CD4-positive, alpha-beta T cell (primary cell): ENCODE results near the gene RCL1. TPM values are rescaled to one million over a fixed set of nuclear protein-coding genes. Genes with fewer than 3 reads are reported as not detected.
"Not testable (repeated sequence)": the region's sequence is repeated elsewhere in the genome, so short reads cannot be mapped to it uniquely, and the experiment has no call there.

ENCODE experiments used
- ATAC-seq: fragments of 200-7000 bp; cut with Tn5 transposase; one replicate; pipeline ENCODE4 v1.10.0; 2022; ENCODE audit warnings: mild to moderate bottlenecking; ENCODE audit not compliant: poor library complexity
- CTCF ChIA-PET: fragments of 350-600 bp; sonication (Branson Sonifier 250); formaldehyde crosslinking; loops from one replicate; lab custom pipeline; 2021; ENCODE audit warnings: antibody characterized with exemption, inconsistent platforms; lab: Charles Lee
- POLR2A ChIA-PET: fragments of 350-600 bp; sonication (Branson Sonifier 250); formaldehyde crosslinking; loops from one replicate; lab custom pipeline; 2021; ENCODE audit warnings: antibody characterized with exemption, inconsistent platforms; lab: Charles Lee
- DNase-seq, 14 experiments: peaks; one replicate each; pipeline ENCODE4 v3.0.0-alpha.2; 2013 to 2020; ENCODE audit warnings: mixed read lengths in 2 of 14
- H3K27ac ChIP-seq, 2 donors: one replicate each; pipeline versions ENCODE4 v1.5.1 to v1.7.0; 2013; ENCODE audit warnings: low read length in 2 of 2, low read depth in 1 of 2, mild to moderate bottlenecking in 1 of 2
- H3K27me3 ChIP-seq, 2 experiments: 1 replicate in 1 of 2; 2 replicates in 1 of 2; pipeline versions ENCODE4 v1.6.1 to v1.7.0; 2013; ENCODE audit warnings: low read length in 2 of 2, control low read depth in 1 of 2, mild to moderate bottlenecking in 1 of 2, moderate library complexity in 1 of 2; ENCODE audit not compliant: insufficient read depth in 2 of 2, control insufficient read depth in 1 of 2
- H3K36me3 ChIP-seq: one replicate; pipeline ENCODE4 v1.6.1; 2013; ENCODE audit warnings: low read length, control low read depth; ENCODE audit not compliant: insufficient read depth
- H3K4me1 ChIP-seq: one replicate; pipeline ENCODE4 v1.6.1; 2013; ENCODE audit warnings: low read length, control low read depth; ENCODE audit not compliant: insufficient read depth
- H3K4me3 ChIP-seq: one replicate; pipeline ENCODE4 v1.5.1; 2013; ENCODE audit warnings: mild to moderate bottlenecking, low read length, moderate library complexity
- H3K9me3 ChIP-seq, 2 experiments: 1 replicate in 1 of 2; 2 replicates in 1 of 2; pipeline versions ENCODE4 v1.6.1 to v1.7.0; 2013; ENCODE audit warnings: low read length in 2 of 2, mild to moderate bottlenecking in 2 of 2, control low read depth in 1 of 2, moderate library complexity in 1 of 2; ENCODE audit not compliant: control insufficient read depth in 1 of 2, insufficient read depth in 1 of 2
- H3K27ac Mint-ChIP-seq: one replicate; pipeline ENCODE4 v1.8.0; 2020; ENCODE audit warnings: mixed read lengths
- H3K27me3 Mint-ChIP-seq: one replicate; pipeline ENCODE4 v1.8.0; 2021; ENCODE audit warnings: mixed read lengths
- H3K36me3 Mint-ChIP-seq: one replicate; pipeline ENCODE4 v1.8.0; 2021; ENCODE audit warnings: low read depth, mixed read lengths
- H3K4me1 Mint-ChIP-seq: one replicate; pipeline ENCODE4 v1.8.0; 2021; ENCODE audit warnings: low read depth, mixed read lengths
- H3K4me3 Mint-ChIP-seq: one replicate; pipeline ENCODE4 v1.8.0; 2020; ENCODE audit warnings: mild to moderate bottlenecking, mixed read lengths
- H3K9me3 Mint-ChIP-seq: one replicate; pipeline ENCODE4 v1.8.0; 2020; ENCODE audit warnings: mixed read lengths
- CTCF ChIP-seq: fragments of 200-600 bp; IDR thresholded peaks from one replicate; pipeline ENCODE4 v1.8.0; 2022; ENCODE audit warnings: antibody characterized with exemption, mild to moderate bottlenecking
- intact Hi-C, 2 experiments: fragments of 100-400 bp; cut with DNase I in 1 of 2; cut with micrococcal nuclease in 1 of 2; formaldehyde crosslinking; loops; one replicate each; pipeline versions ENCODE4 v1.15.1 to v1.9.0; 2023 to 2025; cut with DNase I, micrococcal nuclease
- total RNA-seq, 174 experiments: library from RNA in 2 of 174; stranded (reverse) in 2 of 174; gene quantifications; one replicate each; pipeline ENCODE4 v1.2.3 and lab custom pipeline; 2021 to 2026

Gene RCL1
- total RNA-seq, 2 experiments from 2014 or later, result 33.8 to 35.5 TPM

DNA sequence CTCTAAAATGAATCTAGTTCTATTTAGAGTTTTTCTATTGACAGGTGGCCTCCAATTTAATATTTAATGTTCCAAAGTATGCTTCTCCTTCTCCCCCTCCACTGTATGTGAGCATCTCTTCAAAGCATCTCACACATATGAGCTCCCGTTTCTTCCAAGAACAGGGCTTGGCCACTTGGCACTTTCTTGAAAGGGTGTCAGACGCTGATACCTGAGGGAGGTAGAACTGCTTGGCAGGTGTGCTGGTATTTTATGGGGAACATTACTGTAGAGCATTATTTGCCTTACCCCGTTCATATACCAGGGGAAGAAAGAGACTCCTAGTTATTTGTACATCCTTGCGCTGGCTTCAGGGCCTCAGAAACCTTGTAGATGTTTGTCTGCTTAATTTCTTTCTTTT, 1.9 kb downstream of the RCL1 start:
- Histone ChIP-seq H3K27ac (no peak overlapping the region), H3K4me1 (peaks cover 25% of the 10 kb centered on the region), H3K4me3 (no peak overlapping the region), H3K9me3 (no peaks in the 10 kb centered on the region), H3K27me3 (no peaks in the 10 kb centered on the region), H3K36me3 (no peaks in the 10 kb centered on the region)
- DNase-seq (no peak), ATAC-seq (no peak)
- peak overlapping the region; percentile 92 for H3K27ac Mint-ChIP-seq
- H3K27me3 Mint-ChIP-seq, result no peaks in the 10 kb centered on the region
- POLR2A ChIA-PET, result interaction anchor here (0.7 to 3.9 kb wide), 4 partner anchors 52 to 1268 kb away, joined by 3 to 35 read pairs (median 12); partner anchors contain the start of genes AK3 and RFX3
- peaks cover 64% of the 10 kb centered on the region for H3K4me1 Mint-ChIP-seq
- TF ChIP-seq CTCF, result no peak
- H3K9me3 Mint-ChIP-seq, result no peaks in the 10 kb centered on the region
- H3K4me3 Mint-ChIP-seq, result peak overlapping the region; percentile 97
- CTCF ChIA-PET, result no interaction called here
- intact Hi-C loops, result loop anchor here (5.0 to 10.0 kb wide), 6 partner anchors 117 to 1950 kb away; partner anchors contain the start of genes RFX3 (in 2 of the 2), CDC37L1 (in 1 of the 2), PLPP6 (in 1 of the 2) and PUM3 (in 1 of the 2)
- peaks cover 11% of the 10 kb centered on the region for H3K36me3 Mint-ChIP-seq

DNA sequence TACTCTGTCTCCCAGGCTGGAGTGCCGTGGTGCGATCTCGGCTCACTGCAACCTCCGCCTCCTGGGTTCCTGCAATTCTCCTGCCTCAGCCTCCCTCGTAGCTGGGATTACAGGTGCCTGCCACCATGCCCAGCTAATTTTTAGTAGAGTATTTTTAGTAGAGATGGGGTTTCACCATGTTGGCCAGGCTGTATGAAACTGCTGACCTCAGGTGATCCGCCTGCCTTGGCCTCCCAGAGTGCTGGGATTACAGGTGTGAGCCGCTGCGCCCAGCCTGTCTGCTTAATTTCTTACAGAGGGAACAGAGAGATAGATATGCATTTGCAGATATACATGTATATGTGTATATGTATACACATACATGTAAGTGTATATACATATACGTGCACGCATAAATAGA, 2.4 kb downstream of the RCL1 start:
- Mint-ChIP-seq H3K4me1 (peaks cover 68% of the 10 kb centered on the region), H3K36me3 (peaks cover 11% of the 10 kb centered on the region), H3K27ac (peak overlapping the region; percentile 34), H3K4me3 (peak overlapping the region; percentile 97)
- POLR2A ChIA-PET, result interaction anchor here (3.9 kb wide), 1 partner anchor 55 kb away, joined by 35 read pairs; the partner anchor contains the start of gene AK3
- H3K4me1 ChIP-seq, result peaks cover 25% of the 10 kb centered on the region
- intact Hi-C loops, result loop anchor here in 1 of 2 experiments (10.0 kb wide), 1 partner anchor 1950 kb away; the partner anchor contains the start of gene PUM3
- H3K27ac ChIP-seq, H3K9me3 Mint-ChIP-seq, H3K4me3 ChIP-seq, H3K27me3 Mint-ChIP-seq, H3K27me3 ChIP-seq, H3K36me3 ChIP-seq, CTCF ChIA-PET, H3K9me3 ChIP-seq, DNase-seq, ATAC-seq: not testable (repeated sequence)

GRCh38 chr9:4796530-4796929, 3.8 kb downstream of the RCL1 start:
- Mint-ChIP-seq H3K4me3 (no peak overlapping the region), H3K27ac (no peak overlapping the region), H3K9me3 (no peaks in the 10 kb centered on the region), H3K27me3 (no peaks in the 10 kb centered on the region), H3K4me1 (peaks cover 75% of the 10 kb centered on the region), H3K36me3 (peaks cover 15% of the 10 kb centered on the region)
- Histone ChIP-seq H3K27ac (no peak overlapping the region), H3K4me1 (peaks cover 25% of the 10 kb centered on the region), H3K36me3 (no peaks in the 10 kb centered on the region), H3K27me3 (no peaks in the 10 kb centered on the region), H3K4me3 (no peak overlapping the region), H3K9me3 (no peaks in the 10 kb centered on the region)
- CTCF ChIA-PET, result interaction anchor here (0.8 to 1.3 kb wide), 4 partner anchors 13 to 55 kb away, joined by 3 to 5 read pairs (median 4); partner anchors contain the start of gene AK3
- intact Hi-C loops, result loop anchor here in 1 of 2 experiments (2.0 to 10.0 kb wide), 2 partner anchors 36 to 1952 kb away; partner anchors contain the start of gene PUM3
- no peak for TF ChIP-seq CTCF
- POLR2A ChIA-PET, result interaction anchor here (1.4 kb wide), 1 partner anchor 189 kb away, joined by 7 read pairs; the partner anchor contains the start of gene JAK2
- DNase-seq, result no peak
- ATAC-seq, result no peak
